Activated CD4-positive, alpha-beta T cell treated with anti-CD3 and anti-CD28 coated beads, Interleukin-2, amount 50 U/mL, for 24 hours (primary cell): Measurements from ENCODE around the gene NEURL1.

Source experiments
- DNase-seq, 2 donors: peaks; one replicate each; pipeline ENCODE4 v3.0.0-alpha.2; 2020; ENCODE audit warnings: low read depth in 1 of 2, low spot score in 1 of 2

NEURL1 gene

GRCh38 chr10:103493362-103493915 is at the start of gene NEURL1:
TSS of gene NEURL1 (plus strand) at chr10:103493705. CDS start at chr10:103494388, 683 bp downstream.
- DNase-seq, result no peak

- no peak for DNase-seq
These were observed 49.0 kb upstream of the NEURL1 start for GRCh38 chr10:103444478-103444877.

DNA sequence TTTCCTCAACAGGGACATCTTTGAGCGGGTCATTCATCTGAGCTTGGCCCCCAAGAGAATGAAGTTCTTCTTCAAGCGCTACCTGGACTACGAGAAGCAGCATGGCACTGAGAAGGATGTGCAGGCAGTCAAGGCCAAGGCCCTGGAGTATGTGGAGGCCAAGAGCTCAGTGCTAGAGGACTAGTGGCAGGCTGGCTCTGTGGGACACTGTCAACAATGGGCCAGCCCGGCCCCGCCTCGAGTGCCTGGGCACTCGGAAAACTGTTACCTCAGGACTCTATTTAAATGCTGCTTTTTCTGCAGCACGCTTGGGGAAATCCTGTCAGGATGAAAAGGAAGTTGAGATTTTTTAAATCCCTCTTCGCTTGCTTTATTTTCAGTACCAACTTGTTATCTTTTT is 48.1 kb upstream of the NEURL1 start:
- DNase-seq, result no peak

DNA sequence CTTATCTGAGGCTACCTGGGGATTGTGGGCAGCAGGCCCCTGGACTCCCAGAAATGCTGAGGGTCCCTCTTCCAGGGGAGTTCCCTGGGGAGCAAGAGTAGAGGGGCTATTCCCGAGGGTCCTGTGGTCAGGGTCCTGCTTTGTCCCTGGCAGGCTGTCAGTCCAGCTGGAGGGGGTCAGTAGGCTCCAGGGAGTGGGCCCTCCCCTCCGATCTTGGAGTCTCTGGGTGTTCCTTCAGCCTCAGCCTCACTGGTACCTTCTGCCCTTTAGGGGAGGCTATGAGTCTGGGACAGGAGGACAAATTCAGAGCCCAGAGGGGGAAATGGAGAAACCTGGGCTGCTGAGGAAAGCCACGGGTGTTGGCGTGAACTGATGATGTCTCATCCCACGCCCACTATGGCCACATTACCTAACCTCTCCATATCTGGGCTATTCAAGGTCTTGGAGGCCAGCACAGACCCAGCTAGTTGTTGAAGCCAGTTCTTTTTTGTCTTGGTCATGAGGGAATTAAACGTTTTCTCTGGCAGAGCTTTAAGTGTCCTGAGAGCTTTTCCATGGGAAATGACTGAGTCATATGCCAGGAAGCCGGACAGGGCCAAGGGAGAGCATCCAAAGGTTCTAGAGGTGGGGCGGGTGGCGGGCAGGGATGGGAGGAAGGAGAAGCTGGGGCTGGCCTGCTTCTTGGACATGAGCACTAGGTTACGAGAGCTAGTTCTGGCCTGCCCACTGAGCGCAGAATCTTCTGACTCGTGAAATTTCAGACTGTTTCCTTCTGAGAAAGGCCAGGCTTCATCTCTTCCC is 47.5 kb upstream of the NEURL1 start:
- no peak for DNase-seq

DNA sequence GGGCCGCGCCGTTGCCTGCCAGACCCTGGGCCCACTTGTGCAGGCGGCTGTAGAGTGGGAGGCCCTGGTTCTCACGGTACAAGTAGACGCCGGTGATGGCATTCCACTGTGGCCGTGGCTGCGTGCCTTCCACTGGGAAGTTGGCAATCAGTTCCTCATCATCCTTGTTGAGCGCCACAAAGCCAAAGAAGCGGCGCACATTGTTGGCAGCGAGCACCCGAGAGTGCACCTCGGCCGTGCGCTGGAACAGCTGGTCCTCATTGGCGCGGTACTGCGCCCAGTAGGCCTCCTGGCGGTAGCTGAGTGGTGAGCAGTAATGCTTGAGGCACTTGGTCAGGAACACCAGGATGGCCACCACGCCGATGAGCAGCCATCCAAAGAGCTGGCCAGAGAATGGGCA is 46.3 kb upstream of the NEURL1 start:
- DNase-seq, result no peak

GRCh38 chr10:103448746-103449145 is 44.8 kb upstream of the NEURL1 start:
- DNase-seq, result no peak

DNA sequence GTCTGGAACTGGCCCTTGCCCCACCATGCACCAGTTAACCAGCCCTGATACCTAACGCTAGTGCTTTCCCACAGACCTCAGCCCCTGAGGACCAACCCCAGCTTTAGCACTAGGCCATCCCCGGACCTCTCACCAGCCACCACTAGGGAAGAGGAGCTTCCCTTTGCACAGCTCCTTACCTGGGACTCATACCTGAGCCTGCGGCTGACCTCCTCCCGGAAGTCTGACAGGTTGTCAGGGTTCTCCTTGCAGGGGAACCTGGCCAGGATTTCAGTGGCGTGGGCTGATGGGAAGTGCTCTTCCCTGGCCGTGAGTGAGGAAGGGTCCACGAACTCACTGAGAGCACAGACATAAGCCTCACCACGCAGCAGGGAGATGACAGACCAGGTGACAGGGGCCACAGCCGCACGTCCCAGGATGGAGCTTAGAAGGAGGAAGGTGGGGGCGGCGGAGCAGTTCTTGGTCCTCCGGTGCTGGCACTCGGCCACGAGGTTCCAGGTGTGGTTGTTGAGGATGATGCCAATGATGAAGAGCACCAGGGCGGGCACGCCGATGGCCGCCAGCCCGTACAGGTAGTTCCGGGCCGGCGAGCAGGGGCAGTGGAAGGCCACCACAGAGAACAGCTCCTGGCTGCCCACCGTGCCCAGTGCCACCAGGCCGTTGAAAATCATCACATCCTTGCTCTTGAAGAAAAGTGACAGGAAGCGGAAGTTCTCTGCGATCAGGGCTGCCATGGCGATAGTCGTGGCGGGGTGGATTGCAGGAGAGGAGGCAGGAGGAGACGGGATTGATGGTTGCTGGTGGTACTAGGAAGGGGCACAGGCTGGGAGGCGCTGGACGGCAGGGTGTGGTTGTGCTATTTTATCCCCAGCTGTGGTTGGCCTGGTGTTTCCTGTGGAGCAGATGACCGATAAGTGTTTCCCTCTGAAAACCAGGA is 44.0 kb upstream of the NEURL1 start:
- no peak for DNase-seq

DNA sequence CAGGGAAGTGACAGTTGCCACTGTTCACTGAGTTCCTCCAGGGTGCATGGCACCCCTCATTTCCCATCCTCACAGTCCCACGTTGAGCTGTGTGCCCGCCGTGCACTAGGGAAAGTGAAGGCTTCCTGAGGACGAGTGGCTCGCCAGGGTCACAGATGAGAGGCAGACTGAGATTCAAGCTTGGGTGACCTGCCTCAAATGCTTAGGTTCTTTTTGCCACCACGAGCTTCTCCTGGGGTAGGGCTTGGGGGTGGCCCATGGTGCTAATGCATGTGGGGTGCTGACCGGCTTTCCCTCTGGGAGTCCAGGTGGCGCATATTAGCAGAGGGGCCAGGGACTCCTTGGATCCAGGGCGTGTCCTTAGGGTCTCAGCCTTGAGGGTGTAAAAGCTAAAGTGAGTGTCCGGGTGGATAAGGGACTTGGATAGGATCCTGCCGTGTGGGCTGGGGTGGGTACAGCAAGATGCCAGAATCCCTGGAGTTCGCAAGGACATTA is 43.3 kb upstream of the NEURL1 start:
- no peak for DNase-seq

GRCh38 chr10:103451091-103451813 is 42.3 kb upstream of the NEURL1 start:
- peak in 1 of 2 donors; percentile 19 for DNase-seq

GRCh38 chr10:103451831-103452505 is 41.5 kb upstream of the NEURL1 start, which contains the start of gene CALHM2:
TSS of gene CALHM2 (minus strand) at chr10:103452370. CDS start at chr10:103449941, 2,429 bp downstream.
- peak; percentile 33 to 35 for DNase-seq

GRCh38 chr10:103452506-103453230 is 40.8 kb upstream of the NEURL1 start:
- DNase-seq, result no peak

- no peak for DNase-seq
These were observed 39.5 kb upstream of the NEURL1 start for GRCh38 chr10:103454026-103454425.

GRCh38 chr10:103455235-103455634 is 38.3 kb upstream of the NEURL1 start:
- DNase-seq, result no peak

DNA sequence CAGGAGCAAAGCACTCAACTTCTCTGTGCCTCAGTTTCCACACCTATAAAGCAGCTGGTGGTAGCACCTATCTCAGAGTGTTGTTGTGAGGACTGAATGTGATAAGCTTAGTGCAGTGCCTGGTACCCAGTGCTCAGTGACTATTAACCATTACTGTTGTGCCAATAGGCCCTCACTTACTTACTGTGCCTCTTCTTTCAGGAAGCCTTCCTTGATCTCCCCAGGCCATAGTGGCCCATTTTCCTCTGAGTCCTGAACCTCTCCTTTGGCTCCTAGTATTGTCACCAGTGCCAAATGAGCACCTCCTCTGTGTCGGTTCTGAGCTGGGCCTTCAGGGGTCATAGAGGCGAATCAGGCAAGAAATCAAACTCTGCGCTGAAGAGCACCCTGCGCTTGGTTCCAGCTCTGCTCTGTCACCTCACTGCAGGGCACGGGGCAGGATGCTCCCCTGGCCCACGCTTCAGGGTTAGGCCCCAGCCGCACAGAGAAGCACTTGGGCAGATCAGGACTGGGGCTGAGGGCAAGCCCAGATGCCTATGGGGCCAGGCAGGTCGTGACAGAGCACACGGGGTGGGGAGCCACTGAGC is 37.3 kb upstream of the NEURL1 start:
- no peak for DNase-seq

GRCh38 chr10:103457176-103457712 is 36.3 kb upstream of the NEURL1 start:
- DNase-seq, result no peak

GRCh38 chr10:103457896-103458583 is 35.5 kb upstream of the NEURL1 start:
- no peak for DNase-seq

- no peak for DNase-seq
These were observed 34.8 kb upstream of the NEURL1 start, which contains the start of gene CALHM1 for GRCh38 chr10:103458720-103459119. TSS of gene CALHM1 (minus strand) at chr10:103458900. CDS start at chr10:103458751, 149 bp downstream.

DNA sequence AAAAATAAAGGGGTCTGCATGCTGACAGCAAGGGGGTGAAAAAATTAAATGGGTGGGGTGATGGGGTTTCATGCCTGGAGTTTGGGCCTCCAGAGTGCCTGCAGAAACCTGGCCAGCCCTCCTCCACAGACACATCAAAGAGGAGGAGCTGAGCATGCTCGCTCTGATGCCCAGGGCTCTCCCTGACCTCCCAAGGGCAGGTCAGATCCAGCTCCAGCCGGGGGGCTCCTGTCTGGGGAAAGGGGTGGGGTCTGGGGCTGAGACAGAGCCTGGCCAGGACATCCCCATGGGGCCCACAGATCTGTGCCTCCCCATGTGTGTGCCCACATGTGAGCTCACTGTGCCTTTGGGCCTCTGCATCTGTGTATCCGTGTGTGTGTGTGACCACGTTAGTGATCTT is 33.9 kb upstream of the NEURL1 start:
- no peak for DNase-seq
